ENCODE measurements around the gene ZDHHC3.
"Not testable (repeated sequence)": the region's sequence is repeated elsewhere in the genome, so short reads cannot be mapped to it uniquely, and the experiment has no call there.

The ZDHHC3 gene

GRCh38 chr3:44995142-44995770 lies 19.3 kb upstream of the ZDHHC3 start:
- no peak for DNase-seq (ENCODE audit: low read depth)

- DNase-seq (ENCODE audit: low read depth) = no peak
Observed at GRCh38 chr3:44993471-44994205, 17.7 kb upstream of the ZDHHC3 start.

DNA sequence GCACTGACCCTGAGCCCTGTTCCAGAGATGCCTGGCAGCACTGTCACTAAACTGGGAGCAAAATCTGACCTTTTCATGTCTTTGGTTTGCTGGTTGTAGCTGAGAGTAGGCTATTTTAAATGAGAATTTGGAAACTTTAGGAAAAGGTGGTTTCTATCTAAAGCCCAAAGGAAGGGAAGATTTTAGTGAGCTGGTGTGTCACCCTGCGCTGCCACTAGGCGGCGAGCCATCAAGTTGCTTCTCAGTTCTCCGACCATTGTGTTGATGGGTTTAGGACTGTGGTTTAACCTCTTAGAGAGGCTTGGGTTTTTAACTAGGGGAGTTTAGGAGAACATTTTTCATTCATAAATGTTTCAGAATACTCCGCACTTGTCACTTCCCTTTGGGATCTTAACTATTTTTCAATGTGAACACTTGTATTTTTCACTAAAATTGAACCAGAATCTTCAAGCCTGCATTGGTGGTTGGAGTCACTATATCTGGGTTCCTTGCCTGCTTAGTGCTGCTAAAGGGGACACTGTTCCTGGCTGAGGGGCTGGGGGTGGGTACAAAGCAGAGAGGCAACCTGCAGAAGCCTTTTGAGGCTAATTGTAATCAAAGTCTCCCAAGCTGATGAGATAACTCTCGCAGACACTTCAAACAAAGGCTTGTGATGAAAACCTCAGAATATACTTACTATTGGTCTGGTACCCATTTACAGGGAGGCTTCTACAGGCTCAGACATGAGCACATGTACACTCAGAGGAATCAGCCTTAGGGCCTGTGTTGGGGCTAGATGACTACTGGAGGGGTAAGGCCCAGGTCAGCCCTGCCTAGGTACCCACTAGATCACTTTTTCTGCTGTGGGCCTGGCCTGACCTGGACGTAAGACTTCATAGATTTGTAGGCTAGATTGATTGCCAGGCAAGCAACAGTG lies 16.8 kb upstream of the ZDHHC3 start:
- no peak for DNase-seq (ENCODE audit: low read depth)

DNA sequence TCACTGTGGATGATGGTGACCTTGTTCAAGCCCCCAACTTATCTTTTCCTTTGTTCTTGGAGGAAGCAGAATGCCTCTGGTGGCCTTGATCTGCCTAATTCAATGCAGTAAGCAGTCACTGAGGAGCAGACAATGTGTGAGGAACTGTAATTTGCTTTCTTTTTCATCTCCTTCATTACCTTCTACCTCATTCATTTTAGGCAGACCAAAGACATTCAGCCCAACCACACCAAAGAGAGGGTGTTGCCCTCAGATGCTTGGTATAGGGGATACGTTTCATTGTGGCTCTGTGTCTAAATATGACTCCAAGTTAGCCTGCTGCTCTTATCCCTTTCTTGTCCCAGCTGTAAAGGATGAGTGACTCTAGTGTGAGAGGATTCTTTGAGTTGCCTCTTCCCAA lies 15.4 kb upstream of the ZDHHC3 start:
- DNase-seq (ENCODE audit: low read depth) = no peak

DNA sequence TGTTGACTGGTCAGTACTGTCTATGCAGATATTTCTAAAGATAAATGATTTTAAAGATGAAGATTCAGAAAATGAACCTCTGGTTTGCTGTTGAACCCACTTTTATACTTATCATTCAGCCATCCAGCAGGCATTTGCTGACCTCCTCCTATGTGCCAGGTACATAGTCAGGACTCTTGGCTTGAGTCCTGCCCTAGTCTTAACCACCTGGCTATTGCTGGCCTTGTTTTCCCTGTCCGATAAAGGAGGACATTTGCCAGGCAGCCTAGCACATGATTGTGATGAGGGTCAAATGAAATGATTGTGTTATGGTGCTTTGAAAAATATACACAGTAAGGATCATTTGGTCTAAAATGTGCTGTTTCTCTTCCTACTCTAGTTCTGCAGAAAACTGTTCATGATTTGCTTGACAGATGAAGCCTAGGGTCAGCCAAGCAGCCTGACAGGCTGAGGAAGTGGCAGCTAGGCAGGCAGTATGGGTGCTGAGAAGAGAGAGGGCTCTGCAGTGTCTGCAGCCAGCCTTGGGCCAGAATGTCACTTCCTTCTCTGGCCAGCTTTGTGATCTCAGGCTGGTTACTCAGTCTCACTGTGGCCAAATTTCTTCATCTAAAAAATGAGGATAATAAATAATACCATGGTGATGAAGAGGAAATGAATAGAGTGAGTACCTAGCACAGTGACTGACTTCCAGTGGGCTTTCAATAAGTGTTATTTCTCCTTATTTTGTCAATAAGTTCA lies 13.8 kb upstream of the ZDHHC3 start:
- DNase-seq (ENCODE audit: low read depth) = no peak

GRCh38 chr3:44989141-44989540 lies 13.2 kb upstream of the ZDHHC3 start:
- no peak for DNase-seq (ENCODE audit: low read depth)

- DNase-seq (ENCODE audit: low read depth) = no peak
Observed at GRCh38 chr3:44988073-44988472, 12.1 kb upstream of the ZDHHC3 start.

DNA sequence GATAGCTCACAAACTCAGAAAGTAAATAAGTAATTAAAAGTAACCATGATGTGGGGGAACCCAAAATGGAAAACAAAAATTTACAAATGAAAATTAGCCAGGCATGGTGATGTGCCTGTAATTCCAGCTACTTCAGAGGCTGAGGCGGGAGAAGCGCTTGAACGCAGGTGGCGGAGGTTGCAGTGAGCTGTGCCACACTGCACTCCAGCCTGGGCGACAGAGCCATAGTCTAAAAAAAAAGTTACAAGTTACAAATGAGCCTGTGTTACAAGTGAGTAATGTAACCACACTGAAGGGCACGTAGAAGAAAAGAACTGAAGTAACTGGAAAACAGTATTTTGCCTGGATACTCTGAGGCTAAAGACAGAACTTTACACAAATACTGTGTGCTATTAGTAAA lies 11.4 kb upstream of the ZDHHC3 start:
- DNase-seq (ENCODE audit: low read depth) = no peak

DNA sequence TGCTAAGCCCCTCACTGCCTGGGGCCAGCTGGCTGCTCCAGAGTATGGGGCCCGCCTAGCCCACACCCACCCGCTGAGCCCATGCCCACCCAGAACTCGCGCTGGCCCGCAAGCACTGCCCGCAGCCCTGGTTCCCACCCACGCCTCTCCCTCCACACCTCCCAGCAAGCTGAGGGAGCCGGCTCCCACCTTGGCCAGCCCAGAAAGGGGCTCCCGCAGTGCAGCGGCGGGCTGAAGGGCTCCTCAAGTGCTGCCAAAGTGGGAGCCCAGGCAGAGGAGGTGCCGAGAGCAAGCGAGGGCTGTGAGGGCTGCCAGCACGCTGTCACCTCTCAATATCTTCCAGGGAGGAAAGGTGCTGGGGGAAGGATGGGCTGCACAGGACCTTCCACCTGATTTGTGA lies 10.4 kb upstream of the ZDHHC3 start:
- not testable (repeated sequence) for DNase-seq (ENCODE audit: low read depth)

GRCh38 chr3:44984335-44984734 lies 8.4 kb upstream of the ZDHHC3 start:
- DNase-seq (ENCODE audit: low read depth) = no peak

GRCh38 chr3:44983484-44983941 lies 7.5 kb upstream of the ZDHHC3 start:
- DNase-seq (ENCODE audit: low read depth) = no peak

- no peak for DNase-seq (ENCODE audit: low read depth)
Observed at GRCh38 chr3:44982817-44983216, 6.8 kb upstream of the ZDHHC3 start.

GRCh38 chr3:44981751-44982150 lies 5.8 kb upstream of the ZDHHC3 start:
- no peak for DNase-seq (ENCODE audit: low read depth)

DNA sequence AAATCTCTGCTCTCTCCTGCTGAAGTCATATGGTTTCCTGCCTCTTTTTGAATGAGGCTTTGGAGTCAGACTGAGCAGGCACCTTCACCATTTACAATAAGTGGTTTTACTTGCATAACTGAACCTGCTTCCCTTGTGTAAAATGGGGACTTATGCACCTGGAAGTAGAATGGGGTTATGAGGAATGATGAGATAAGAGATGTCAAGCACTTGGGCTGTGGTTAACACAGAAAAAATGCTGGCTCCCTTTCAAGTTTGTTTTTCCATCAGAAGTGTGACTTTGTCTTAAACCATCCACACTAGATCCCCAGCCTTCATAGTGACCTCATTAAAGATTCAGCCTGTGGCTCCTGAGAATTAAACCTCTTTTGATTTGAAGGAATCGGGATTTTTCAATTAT lies 5.2 kb upstream of the ZDHHC3 start:
- DNase-seq (ENCODE audit: low read depth) = no peak

DNA sequence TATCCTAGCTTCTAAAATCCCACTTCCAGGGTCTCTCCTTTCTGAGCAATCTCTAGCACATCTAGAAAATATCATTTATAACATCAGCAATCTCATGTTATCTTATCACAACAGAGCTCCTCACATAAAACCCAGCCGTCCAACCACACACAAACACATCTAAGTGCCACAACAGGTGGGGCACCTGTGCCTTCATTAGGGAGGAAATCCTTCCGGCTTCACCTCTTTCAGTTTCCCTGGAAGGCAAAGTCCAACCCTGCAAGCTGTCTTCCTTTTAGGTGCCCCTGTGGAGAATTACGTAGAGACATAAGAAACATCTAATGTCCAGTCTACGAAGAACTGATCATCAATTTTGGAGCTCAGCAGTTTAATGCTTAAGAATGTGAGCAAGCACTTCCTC lies 1.6 kb downstream of the ZDHHC3 start:
- DNase-seq (ENCODE audit: low read depth) = no peak

GRCh38 chr3:44970926-44971490 lies 5.0 kb downstream of the ZDHHC3 start:
- DNase-seq (ENCODE audit: low read depth) = no peak

GRCh38 chr3:44969828-44970179 lies 6.2 kb downstream of the ZDHHC3 start:
- no peak for DNase-seq (ENCODE audit: low read depth)

DNA sequence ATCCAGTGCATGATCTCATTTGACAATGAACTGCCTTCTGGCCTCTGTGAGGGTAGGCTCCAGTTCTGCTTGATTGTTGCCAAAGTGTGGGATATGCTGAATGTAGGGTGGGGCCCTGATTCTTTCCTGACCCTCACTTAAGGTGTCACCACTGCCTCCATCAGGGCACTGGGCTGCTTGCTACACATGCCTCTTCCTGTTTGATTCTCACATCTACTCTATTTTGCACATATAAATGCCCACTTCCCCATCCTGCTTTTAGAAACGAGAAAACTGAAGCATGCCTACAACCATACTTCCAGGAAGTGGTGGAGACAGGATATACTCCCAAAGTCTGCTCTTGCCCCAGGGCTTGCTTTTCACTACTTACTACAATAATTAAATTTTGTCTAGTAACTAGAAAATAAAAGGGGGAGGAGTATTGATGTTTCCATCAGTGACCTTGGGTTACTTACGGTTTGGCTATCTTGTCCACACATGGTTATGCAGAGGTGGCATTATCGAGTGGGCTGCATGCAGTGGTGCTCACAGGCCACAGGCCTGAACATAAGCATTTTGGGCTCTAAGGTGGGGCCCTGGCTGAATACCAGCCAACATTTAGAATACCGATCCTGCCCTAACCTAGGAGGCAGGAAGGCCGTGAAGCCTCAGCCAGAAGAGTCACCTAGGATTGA lies 6.7 kb downstream of the ZDHHC3 start:
- DNase-seq (ENCODE audit: low read depth) = no peak

DNA sequence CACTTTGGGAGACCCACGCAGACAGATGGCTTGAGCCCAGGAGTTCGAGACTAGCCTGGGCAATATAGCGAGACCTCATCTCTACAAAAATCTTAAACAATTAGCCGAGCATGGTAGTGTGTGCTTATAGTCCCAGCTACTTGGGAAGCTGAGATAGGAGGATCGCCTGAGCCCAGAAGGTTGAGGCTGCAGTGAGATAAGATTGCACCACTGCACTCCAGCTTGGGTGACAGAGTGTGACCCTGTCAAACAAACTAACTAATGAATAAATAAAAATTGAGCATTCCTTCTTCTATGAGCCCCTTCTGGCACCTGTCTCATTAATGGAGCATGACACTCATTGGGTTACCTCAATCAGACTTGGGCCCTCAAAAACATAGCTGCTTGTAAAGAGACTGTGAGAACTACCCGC lies 7.5 kb downstream of the ZDHHC3 start:
- no peak for DNase-seq (ENCODE audit: low read depth)

GRCh38 chr3:44966795-44967278 lies 9.1 kb downstream of the ZDHHC3 start:
- DNase-seq (ENCODE audit: low read depth) = no peak

- DNase-seq (ENCODE audit: low read depth) = no peak
Observed at GRCh38 chr3:44965165-44965564, 10.8 kb downstream of the ZDHHC3 start.
